ENCODE results near the gene ZNF764.

- TF ChIP-seq POLR2AphosphoS5 (IDR thresholded peaks at IDR 0.05; ENCODE audit: low read depth, low read length) (no peak), POLR2A (IDR thresholded peaks at IDR 0.05; ENCODE audit: low read depth, low read length) (no peak), TAF1 (IDR thresholded peaks at IDR 0.05; ENCODE audit: borderline replicate concordance, low read depth, low read length) (no peak)
These were observed 25.0 kb downstream of the ZNF764 start for GRCh38 chr16:30533146-30533522.
